GM18868 (cell line): ENCODE data around the gene DBET.
"Not testable (repeated sequence)": the region's sequence is repeated elsewhere in the genome, so short reads cannot be mapped to it uniquely, and the experiment has no call there.

ENCODE experiments used
- ATAC-seq: cut with Tn5 transposase; IDR thresholded peaks from one replicate; pipeline ENCODE4 v1.9.1; 2021; ENCODE audit warnings: mild to moderate bottlenecking, moderate library complexity; ENCODE audit not compliant: unreplicated experiment

Gene DBET

DNA sequence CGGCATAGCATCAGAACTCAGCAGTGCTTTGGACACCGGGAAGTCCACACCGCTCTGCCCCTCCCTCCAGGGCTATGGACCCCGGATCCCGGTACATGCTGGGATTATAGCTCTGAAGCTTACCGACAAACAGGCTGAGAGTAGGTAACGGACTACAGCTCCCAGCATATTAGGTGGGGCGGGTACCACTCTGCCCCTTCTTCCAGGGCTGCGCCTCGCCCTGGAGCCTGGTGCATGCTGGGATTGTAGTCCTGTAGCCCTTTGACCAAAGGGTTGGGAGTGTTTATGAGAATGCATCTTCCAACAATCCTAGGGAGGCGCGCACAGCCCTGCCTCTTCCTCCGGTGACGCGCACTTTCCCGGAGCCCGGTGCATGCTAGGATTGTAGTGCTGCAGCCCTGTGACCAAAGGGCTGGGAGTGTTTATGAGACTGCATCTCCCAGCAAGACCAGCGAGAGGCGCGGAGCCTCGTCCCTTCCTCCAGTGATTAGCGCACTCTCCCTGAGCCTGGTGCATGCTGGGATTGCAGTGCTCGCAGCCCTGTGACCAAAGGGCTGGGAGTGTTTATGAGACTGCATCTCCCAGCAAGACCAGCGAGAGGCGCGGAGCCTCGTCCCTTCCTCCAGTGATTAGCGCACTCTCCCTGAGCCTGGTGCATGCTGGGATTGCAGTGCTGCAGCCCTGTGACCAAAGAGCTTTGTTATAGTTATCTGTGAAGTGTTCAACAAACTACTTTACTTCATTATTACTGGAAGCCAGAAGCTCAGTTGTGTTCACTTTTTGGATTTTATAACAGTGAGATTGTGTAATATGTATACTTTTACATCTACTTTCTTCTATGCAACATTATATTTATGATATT is 14.7 kb upstream of the DBET start:
- ATAC-seq = not testable (repeated sequence)

DNA sequence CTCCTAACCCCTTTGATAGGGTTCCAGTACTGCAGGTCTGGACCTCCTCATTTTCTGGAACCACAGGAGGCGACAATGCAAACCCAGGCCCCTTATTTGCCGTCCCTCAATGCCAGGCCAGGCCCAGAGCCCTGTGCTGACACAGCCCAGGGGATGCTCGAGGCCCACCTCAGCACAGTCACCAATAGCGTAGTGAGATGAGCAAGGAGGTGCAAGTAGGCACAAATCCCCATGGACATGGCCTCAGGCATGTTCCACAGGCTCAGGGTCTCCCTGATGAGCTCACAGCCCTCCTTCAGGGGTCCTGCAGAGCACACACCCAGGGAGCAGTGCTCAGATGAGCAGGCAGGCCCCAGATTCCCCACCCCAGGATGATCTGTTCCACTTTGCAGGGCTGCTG is 5.3 kb upstream of the DBET start:
- ATAC-seq = not testable (repeated sequence)

GRCh38 chr4:190064805-190065204 is 503 bp downstream of the DBET start:
- not testable (repeated sequence) for ATAC-seq

- ATAC-seq = not testable (repeated sequence)
These were observed 4.0 kb downstream of the DBET start for GRCh38 chr4:190068351-190068750.

DNA sequence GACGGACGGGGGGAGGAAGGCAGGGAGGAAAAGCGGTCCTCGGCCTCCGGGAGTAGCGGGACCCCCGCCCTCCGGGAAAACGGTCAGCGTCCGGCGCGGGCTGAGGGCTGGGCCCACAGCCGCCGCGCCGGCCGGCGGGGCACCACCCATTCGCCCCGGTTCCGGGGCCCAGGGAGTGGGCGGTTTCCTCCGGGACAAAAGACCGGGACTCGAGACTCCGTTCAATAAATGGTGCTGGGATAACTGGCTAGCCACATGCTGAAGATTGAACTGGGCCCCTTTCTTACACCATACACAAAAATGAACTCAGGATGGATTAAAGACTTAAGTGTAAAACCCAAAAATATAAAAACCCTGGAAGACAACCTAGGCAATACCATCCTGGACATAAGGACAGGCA is 28.8 kb downstream of the DBET start:
- ATAC-seq = not testable (repeated sequence)

GRCh38 chr4:190094031-190094430 is 29.7 kb downstream of the DBET start:
- not testable (repeated sequence) for ATAC-seq

DNA sequence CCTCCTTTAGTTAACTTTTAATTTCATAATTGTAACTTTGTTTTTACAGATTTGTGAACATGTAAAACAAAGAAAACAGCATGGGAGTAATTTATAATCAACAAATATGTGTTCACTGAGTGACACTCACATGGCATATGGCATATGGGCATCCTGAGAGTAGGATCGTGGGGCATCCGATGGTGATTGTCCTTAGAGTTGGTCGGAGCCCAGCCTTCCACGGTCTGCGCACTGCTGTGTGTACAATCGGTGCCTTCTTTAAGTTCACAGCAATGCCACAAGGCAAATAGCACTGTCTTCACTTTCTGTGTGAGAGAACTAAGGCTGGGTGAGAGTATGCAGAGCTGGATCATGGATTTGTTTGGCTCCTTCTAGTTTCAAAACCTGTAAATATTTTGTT is 31.0 kb downstream of the DBET start:
- ATAC-seq = not testable (repeated sequence)

DNA sequence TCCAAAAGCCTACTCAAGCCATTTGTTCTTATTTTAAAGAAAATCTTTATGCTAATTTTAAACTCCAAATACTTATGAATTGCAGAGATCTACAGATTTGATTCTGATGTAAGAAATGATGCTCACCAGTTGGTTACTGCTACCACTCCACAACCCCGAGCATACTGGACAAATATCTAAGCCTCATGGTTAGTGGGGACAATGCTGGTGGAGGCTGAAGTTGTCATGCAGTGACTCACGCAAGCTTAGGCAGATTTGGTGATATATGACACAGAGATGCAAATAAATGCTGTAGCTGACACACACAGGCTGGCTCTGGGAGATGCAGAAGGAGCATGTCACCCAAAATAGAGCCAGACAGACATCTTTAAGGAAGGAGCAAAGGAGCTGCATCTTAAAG is 35.3 kb downstream of the DBET start:
- not testable (repeated sequence) for ATAC-seq

- not testable (repeated sequence) for ATAC-seq
These were observed 37.2 kb downstream of the DBET start for GRCh38 chr4:190101525-190101924.

- not testable (repeated sequence) for ATAC-seq
These were observed 41.9 kb downstream of the DBET start for GRCh38 chr4:190106191-190106590.

- ATAC-seq = not testable (repeated sequence)
These were observed 42.5 kb downstream of the DBET start for GRCh38 chr4:190106611-190107480.

GRCh38 chr4:190107766-190108485 is 43.6 kb downstream of the DBET start:
- ATAC-seq = not testable (repeated sequence)

DNA sequence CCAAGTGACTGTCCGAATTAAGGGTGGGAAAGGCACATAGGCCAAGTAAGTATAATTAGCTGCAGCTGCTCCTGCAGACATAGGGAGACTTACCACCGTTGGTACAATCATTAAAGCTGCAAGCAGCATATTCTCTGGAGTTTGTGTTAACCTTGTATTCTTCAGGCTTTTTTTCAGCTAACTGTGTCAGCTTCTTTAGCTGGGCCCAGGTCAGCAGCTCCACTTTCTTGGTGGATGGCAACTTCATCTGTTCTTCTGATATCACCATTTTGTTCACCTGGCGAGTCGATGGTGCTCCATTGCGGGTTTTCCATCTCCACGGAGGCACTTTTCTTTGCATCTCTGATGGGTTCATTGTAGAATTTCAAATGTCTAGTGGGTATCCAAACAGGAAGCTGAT is 44.5 kb downstream of the DBET start:
- ATAC-seq = not testable (repeated sequence)

- ATAC-seq = not testable (repeated sequence)
These were observed 45.2 kb downstream of the DBET start for GRCh38 chr4:190109390-190110011.

GRCh38 chr4:190110033-190110432 is 45.7 kb downstream of the DBET start:
- not testable (repeated sequence) for ATAC-seq

DNA sequence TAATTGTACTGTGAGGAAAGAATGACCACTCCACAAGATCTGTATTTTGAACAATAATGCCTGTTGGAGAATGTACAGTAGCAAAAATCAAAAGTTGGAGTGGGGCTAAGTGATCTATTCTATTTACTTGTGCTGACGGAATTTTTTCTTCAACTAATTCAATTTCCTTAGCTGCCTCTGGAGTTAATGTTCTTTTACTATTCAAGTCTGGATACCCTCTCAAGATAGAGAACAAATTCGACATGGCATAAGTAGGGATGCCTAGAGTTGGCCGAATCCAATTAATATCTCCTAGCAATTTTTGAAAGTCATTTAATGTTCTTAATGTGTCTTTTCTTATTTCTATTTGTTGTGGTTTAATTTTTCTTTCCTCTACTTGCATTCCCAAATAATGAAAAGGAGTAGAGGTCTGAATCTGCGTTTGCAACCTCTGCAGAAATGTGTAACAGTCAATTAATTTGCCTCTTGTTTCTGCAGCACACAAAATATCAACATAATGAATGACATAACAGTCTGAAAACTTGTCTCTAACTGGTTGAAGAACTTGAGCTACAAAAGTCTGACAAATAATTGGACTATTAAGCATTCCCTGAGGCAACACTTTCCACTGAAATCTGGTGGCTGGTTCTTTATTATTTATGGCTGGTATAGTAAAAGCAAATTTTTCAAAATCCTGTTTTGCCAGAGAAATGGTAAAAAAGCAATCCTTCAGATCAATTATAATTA is 46.4 kb downstream of the DBET start:
- not testable (repeated sequence) for ATAC-seq

DNA sequence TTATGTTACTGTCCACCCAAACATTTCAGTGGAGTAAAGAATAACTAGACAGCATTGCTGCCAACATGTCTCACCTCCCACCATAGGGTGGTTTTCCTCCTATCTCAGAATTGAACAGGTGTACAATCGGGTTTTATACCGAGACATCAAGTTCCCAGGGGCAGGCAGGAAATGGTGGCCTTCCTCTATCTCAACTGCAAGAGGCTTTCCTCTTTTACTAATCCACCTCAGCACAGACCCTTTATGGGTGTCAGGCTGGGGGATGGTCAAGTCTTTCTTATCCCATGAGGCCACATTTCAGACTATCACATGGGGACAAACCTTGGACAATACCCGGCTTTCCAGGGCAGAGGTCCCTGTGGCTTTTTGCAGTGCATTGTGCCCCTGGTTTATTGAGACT is 48.6 kb downstream of the DBET start:
- ATAC-seq = not testable (repeated sequence)

DNA sequence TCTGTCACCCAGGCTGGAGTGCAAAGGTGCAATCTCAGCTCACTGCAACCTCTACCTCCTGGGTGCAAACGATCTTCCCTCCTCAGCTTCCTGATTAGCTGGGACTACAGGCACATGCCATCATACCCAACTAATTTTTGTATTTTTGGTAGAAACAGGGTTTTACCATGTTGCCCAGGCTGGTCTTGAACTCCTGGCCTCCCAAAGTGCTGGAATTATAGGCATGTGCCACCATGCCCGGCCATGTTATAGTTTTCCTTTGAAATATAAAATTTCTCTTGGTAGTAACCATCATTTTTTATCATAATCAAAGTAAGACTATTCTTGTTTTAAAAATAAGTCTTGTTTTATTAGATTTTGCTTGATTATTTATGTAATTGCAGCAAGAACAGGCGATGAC is 50.7 kb downstream of the DBET start:
- ATAC-seq = not testable (repeated sequence)
